HG03520 (cell line): Measurements from ENCODE around the gene L3MBTL4.
"Not testable (repeated sequence)": the region's sequence is repeated elsewhere in the genome, so short reads cannot be mapped to it uniquely, and the experiment has no call there.

Experiments
- ATAC-seq: cut with Tn5 transposase; IDR thresholded peaks from one replicate; pipeline ENCODE4 v1.9.1; 2021; ENCODE audit warnings: mild to moderate bottlenecking, moderate library complexity; ENCODE audit not compliant: unreplicated experiment

The L3MBTL4 gene

GRCh38 chr18:6406910-6407470, 7.7 kb downstream of the L3MBTL4 start:
- ATAC-seq, result no peak

- ATAC-seq, result no peak
These were observed 8.4 kb downstream of the L3MBTL4 start for GRCh38 chr18:6406075-6406909.

DNA sequence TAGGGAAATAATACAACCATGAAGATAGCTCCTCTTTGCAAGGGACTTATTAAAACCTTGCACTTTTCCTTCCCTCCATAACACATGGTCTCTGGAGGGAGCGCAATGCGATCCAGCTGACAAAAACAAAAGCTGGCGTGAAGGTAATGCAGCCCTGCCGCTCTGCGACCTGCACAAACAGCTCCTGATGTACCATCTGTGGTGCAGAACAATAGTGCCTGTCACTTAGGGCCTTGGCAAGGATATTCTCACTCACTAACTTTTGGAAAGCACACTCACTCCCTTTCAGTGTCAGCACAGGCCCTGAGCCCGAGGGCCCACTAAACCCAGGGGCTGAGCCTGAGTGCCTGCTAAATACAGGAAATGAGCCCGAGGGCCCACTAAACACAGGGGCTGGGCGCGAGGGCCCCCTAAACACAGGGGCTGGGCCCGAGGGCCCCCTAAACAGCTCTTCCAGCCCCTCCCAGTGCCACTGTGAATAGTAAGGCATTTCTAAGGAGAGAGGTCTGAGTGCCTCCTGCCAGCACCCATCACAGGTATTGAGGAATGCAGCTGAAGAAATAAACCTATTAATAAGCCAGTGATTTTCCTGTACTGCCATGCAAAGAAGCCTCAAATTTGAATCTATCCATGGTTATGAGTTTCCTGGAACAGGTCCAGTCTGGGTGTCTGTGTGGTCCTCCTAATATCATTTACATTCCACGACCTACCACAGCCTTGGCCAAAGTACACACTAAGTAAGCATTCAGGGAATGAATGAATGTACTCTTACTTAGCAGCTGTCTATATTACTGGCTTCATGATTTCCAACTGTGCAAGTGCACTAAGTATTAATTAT, 9.3 kb downstream of the L3MBTL4 start:
- ATAC-seq, result no peak

- no peak for ATAC-seq
These were observed 9.9 kb downstream of the L3MBTL4 start for GRCh38 chr18:6404834-6405233.

GRCh38 chr18:6401687-6402086, 13.0 kb downstream of the L3MBTL4 start:
- no peak for ATAC-seq

DNA sequence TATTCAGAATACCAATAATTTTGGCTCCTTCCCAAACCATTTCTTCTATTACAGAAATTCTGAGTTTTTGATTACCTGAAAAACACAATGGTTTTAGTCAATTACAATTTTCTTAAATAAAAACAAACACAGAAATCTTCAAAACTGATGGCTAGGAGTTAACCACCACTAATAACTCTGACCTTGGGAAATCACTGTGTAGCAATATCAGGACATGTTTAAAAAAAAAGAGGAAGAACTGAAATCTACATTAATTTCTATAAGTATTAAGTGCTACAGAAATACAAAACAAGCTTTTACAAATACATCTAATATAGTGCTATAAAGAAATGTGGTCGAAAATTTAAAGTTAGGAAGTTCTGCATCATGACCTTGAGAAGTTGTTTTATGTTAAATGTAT, 14.9 kb downstream of the L3MBTL4 start:
- ATAC-seq, result no peak

DNA sequence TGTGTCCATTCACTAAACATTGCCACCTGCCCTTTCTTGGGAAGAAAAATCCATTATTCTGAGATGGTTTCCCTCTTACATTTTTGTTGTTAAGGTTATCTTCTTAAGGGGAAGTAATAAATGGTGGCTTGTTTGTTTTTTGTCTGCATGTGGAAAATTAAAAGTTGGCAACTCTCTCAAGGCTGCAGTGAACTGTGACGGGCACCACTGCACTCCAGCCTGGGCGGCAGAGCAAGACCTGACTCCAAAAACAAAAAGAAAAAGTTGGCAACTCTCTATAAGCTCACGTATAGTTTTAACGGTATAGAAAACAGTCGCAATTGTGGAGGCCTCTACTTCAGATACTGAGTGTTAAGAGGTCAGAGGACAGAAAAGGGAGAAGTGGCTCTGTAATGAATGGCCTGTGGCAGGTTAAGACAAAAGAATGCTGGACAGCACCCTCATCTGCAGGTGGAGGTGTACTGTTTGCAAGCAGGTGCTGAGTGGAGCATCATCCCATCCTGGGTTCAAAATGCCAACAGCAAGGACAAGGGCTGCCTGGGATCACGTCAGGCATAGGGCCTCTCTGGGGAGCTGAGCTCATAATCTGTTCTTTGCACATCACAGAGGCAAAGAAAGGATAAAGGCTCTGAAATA, 16.7 kb downstream of the L3MBTL4 start:
- ATAC-seq, result no peak

DNA sequence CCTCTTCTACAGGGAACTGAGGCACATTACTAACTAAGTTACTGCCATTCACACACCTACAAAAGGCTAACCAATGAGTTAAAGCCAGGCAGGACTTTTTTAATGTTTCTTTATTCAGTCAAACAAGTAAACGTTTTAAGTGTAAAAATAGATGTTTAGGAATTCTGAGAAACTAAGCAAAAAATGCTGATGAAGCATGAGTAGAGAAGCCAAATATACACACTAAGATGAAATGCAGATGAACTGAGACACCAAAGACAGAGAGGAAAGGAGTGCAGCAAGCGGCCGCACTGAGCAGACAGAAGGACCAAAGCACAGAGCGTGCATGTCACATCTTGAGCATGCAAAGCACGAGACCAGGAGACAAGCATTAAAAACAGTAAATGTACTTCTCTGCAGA, 17.9 kb downstream of the L3MBTL4 start:
- ATAC-seq, result no peak

- ATAC-seq, result no peak
These were observed 18.4 kb downstream of the L3MBTL4 start for GRCh38 chr18:6396276-6396675.

- ATAC-seq, result no peak
These were observed 25.7 kb downstream of the L3MBTL4 start for GRCh38 chr18:6389005-6389404.

DNA sequence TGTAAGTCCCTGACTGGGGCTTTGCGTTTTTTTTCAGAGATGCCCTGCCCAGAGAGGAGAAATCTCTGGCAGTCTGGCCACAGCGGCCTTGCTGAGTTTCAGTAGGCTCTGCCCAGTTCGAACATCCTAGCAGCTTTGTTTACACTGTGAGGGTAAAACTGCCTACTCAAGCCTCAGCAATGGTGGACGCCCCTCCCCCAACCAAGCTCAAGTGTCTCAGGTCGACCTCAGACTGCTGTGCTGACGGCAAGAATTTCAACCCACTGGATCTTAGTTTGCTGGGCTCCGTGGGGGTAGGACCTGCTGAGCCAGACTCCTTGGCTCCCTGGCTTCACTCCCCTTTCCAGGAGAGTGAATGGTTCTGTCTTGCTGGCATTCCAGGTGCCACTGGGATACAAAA, 31.7 kb downstream of the L3MBTL4 start:
- ATAC-seq, result no peak

DNA sequence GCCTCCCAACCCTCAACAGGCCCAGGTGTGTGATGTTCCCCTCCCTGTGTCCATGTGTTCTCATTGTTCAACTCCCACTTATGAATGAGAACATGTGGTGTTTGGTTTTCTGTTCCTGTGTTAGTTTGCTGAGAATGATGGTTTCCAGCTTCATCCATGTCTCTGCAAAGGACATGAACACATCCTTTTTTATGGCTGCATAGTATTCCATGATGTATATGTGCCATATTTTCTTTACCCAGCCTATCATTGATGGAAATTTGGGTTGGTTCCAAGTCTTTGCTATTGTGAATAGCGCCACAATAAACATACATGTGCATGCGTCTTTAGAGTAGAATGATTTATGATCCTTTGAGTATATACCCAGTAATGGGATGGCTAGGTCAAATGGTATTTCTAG, 37.2 kb downstream of the L3MBTL4 start:
- not testable (repeated sequence) for ATAC-seq

GRCh38 chr18:6376433-6377229, 38.1 kb downstream of the L3MBTL4 start:
- ATAC-seq, result no peak

GRCh38 chr18:6374935-6375529, 39.7 kb downstream of the L3MBTL4 start:
- ATAC-seq, result no peak

DNA sequence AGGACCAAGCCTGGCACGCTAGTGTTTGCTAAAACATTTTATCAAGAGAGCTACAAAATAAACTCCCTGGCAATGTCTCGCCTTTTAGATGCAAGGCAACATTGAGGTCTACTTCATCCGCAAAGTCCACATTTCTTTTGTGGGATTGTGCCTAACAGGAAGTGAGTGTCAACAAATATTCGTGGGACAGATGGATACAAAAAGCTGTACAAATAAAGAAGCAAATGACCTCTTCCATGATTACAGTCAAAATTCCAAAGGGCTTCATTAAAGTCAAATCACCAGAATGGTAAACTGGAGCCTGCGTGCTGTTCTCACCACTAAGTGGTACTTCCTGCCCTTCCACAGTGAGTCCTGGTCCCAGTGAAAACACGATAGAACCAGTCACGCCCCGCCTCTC, 40.4 kb downstream of the L3MBTL4 start:
- no peak for ATAC-seq

DNA sequence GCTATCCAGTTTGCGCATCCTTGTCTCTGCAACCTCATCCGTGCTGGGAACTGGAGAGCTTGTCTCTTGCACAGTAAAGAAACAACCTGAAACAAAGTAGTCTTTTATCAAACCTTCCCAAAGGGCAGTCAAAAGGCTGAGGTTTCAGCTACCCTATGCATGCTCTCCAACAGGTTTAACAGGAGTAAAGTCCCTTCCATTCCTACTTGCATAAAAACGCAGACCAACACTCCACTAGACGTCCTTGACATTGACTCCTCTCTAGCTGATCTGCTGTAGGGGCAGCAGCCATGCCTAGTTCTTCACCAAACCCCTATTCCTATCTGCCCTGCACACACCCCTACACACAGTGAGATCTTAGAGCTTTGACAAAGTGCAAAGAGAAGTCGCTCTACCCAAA, 41.5 kb downstream of the L3MBTL4 start:
- ATAC-seq, result no peak

GRCh38 chr18:6370886-6371635, 43.6 kb downstream of the L3MBTL4 start:
- ATAC-seq, result no peak

- no peak for ATAC-seq
These were observed 44.3 kb downstream of the L3MBTL4 start for GRCh38 chr18:6370410-6370809.

DNA sequence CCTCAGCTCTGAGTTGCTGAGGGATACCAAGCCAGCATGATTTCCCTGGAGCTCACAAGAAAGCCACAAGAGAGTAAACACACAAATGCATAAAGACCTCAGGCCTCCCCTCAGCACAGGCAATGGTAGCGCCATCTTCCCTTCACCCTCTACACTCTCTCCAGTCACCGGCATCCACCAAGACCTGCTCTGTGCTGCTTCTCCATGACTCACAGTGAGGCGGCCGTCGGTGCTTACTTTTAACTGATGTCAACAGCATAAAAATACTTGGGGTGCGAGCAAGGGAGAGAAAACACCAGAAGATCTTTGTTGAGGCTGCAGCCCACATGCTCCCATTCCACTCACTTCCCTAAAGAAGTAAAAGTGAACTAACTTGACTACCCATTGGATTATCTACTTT, 46.7 kb downstream of the L3MBTL4 start:
- no peak for ATAC-seq
